ENCODE measurements around the gene MYCBPAP. TPM values are rescaled to one million over a fixed set of nuclear protein-coding genes. Genes with fewer than 3 reads are reported as not detected.

Gene MYCBPAP
- total RNA-seq, 1 experiment from 2014 or later, result 0.52 TPM

- H3K9me3 Mint-ChIP-seq (ENCODE audit: low read depth, unreplicated experiment), result no peaks in the 10 kb centered on the region
- peak overlapping the region; percentile 65 for H3K4me3 Mint-ChIP-seq (ENCODE audit: low read depth, unreplicated experiment)
- intact Hi-C loops (cut with micrococcal nuclease; ENCODE audit: unreplicated experiment), result loop anchor here (1.0 to 5.0 kb wide), 5 partner anchors 37 to 279 kb away; partner anchors contain the start of genes COL1A1 and LRRC59
- H3K4me1 Mint-ChIP-seq (ENCODE audit: low read depth, unreplicated experiment), result peaks cover 45% of the 10 kb centered on the region
- TF ChIP-seq CTCF (IDR thresholded peaks at IDR 0.05; ENCODE audit: unreplicated experiment), result peak; percentile 84
- peaks cover 46% of the 10 kb centered on the region for H3K36me3 Mint-ChIP-seq (ENCODE audit: insufficient read depth, unreplicated experiment)
- H3K27ac Mint-ChIP-seq (ENCODE audit: unreplicated experiment), result peak overlapping the region; percentile 64
- BruUV-seq (replicated peaks), result no TSS peak
- CTCF ChIA-PET, result interaction anchor here (0.8 to 2.1 kb wide), 16 partner anchors 12 to 279 kb away, joined by 3 to 28 read pairs (median 4); partner anchors contain the start of genes ACSF2, EPN3 and LRRC59
- no peaks in the 10 kb centered on the region for H3K27me3 Mint-ChIP-seq (ENCODE audit: unreplicated experiment)
- DNase-seq, result peak; percentile 90
Observed at GRCh38 chr17:50479522-50480141, 28.6 kb upstream of the MYCBPAP start.

GRCh38 chr17:50480142-50480764 is 28.0 kb upstream of the MYCBPAP start:
- H3K27ac Mint-ChIP-seq (ENCODE audit: unreplicated experiment), result no peak overlapping the region
- no peaks in the 10 kb centered on the region for H3K27me3 Mint-ChIP-seq (ENCODE audit: unreplicated experiment)
- DNase-seq, result no peak
- BruUV-seq (replicated peaks), result no TSS peak
- no peaks in the 10 kb centered on the region for H3K9me3 Mint-ChIP-seq (ENCODE audit: low read depth, unreplicated experiment)
- peaks cover 45% of the 10 kb centered on the region for H3K4me1 Mint-ChIP-seq (ENCODE audit: low read depth, unreplicated experiment)
- H3K36me3 Mint-ChIP-seq (ENCODE audit: insufficient read depth, unreplicated experiment), result peaks cover 40% of the 10 kb centered on the region
- peak overlapping the region; percentile 65 for H3K4me3 Mint-ChIP-seq (ENCODE audit: low read depth, unreplicated experiment)
- intact Hi-C loops (cut with micrococcal nuclease; ENCODE audit: unreplicated experiment), result no loop called here
- CTCF ChIA-PET, result interaction anchor here (1.0 to 2.1 kb wide), 12 partner anchors 12 to 280 kb away, joined by 3 to 28 read pairs (median 6); partner anchors contain the start of genes ACSF2, EPN3 and LRRC59
- no peak for TF ChIP-seq CTCF (IDR thresholded peaks at IDR 0.05; ENCODE audit: unreplicated experiment)

- Mint-ChIP-seq H3K27ac (ENCODE audit: unreplicated experiment) (no peak overlapping the region), H3K27me3 (ENCODE audit: unreplicated experiment) (no peaks in the 10 kb centered on the region), H3K9me3 (ENCODE audit: low read depth, unreplicated experiment) (no peaks in the 10 kb centered on the region), H3K4me1 (ENCODE audit: low read depth, unreplicated experiment) (peaks cover 45% of the 10 kb centered on the region), H3K36me3 (ENCODE audit: insufficient read depth, unreplicated experiment) (peaks cover 40% of the 10 kb centered on the region), H3K4me3 (ENCODE audit: low read depth, unreplicated experiment) (no peak overlapping the region)
- DNase-seq, result no peak
- TF ChIP-seq CTCF (IDR thresholded peaks at IDR 0.05; ENCODE audit: unreplicated experiment), result no peak
- intact Hi-C loops (cut with micrococcal nuclease; ENCODE audit: unreplicated experiment), result no loop called here
- CTCF ChIA-PET, result no interaction called here
- TSS peak; percentile 15 for BruUV-seq (replicated peaks)
Observed at GRCh38 chr17:50480854-50481490, 27.3 kb upstream of the MYCBPAP start.

GRCh38 chr17:50481648-50482047 is 26.6 kb upstream of the MYCBPAP start:
- no peak for DNase-seq
- Mint-ChIP-seq H3K27ac (ENCODE audit: unreplicated experiment) (no peak overlapping the region), H3K27me3 (ENCODE audit: unreplicated experiment) (no peaks in the 10 kb centered on the region), H3K36me3 (ENCODE audit: insufficient read depth, unreplicated experiment) (peaks cover 40% of the 10 kb centered on the region), H3K4me3 (ENCODE audit: low read depth, unreplicated experiment) (no peak overlapping the region), H3K4me1 (ENCODE audit: low read depth, unreplicated experiment) (peaks cover 45% of the 10 kb centered on the region), H3K9me3 (ENCODE audit: low read depth, unreplicated experiment) (no peaks in the 10 kb centered on the region)
- TF ChIP-seq CTCF (IDR thresholded peaks at IDR 0.05; ENCODE audit: unreplicated experiment), result no peak
- CTCF ChIA-PET, result interaction anchor here (1.4 to 1.7 kb wide), 2 partner anchors 60 to 145 kb away, joined by 3 to 8 read pairs; no protein-coding TSS in a partner anchor
- intact Hi-C loops (cut with micrococcal nuclease; ENCODE audit: unreplicated experiment), result loop anchor here (1.0 to 2.0 kb wide), 6 partner anchors 19 to 360 kb away; partner anchors contain the start of gene EPN3
- no TSS peak for BruUV-seq (replicated peaks)
